Pancreas (tissue), 10 donors: ENCODE results near the gene NODAL. TPM values are rescaled to one million over a fixed set of nuclear protein-coding genes. Genes with fewer than 3 reads are reported as not detected.

Source experiments
- ATAC-seq, 4 donors: fragments of 200-7000 bp; cut with Tn5 transposase; one replicate each; pipeline versions ENCODE4 v1.8.0 to v1.9.1; 2020; ENCODE audit warnings: mild to moderate bottlenecking in 4 of 4, moderate library complexity in 4 of 4
- DNase-seq, 6 donors: peaks; one replicate each; pipeline ENCODE4 v3.0.0-alpha.2; 2020
- FAIRE-seq: peaks from 2 replicates; lab custom pipeline; 2012; peaks lifted over from hg19 to GRCh38; lab: Jason Lieb, UNC
- H3K27ac ChIP-seq, 4 donors: fragments of 200-600 bp; sonication (generic); 1 replicate in 3 of 4; 2 replicates in 1 of 4; pipeline versions ENCODE4 v1.5.0 to v1.8.0; 2020
- H3K27me3 ChIP-seq, 4 donors: fragments of 200-600 bp; one replicate each; pipeline ENCODE4 v1.8.0; 2021
- H3K36me3 ChIP-seq, 3 donors: fragments of 200-600 bp; sonication (generic) in 1 of 3; one replicate each; pipeline versions ENCODE4 v1.5.0 to v1.8.0; 2020 to 2021
- H3K4me1 ChIP-seq, 3 donors: fragments of 200-600 bp; one replicate each; pipeline ENCODE4 v1.8.0; 2021
- H3K4me3 ChIP-seq, 4 donors: fragments of 200-600 bp; sonication (generic) in 2 of 4; one replicate each; pipeline versions ENCODE4 v1.5.0 to v1.8.0; 2020 to 2021
- H3K9me3 ChIP-seq, 4 donors: fragments of 200-600 bp; one replicate each; pipeline ENCODE4 v1.8.0; 2021
- WGBS, 2 donors: extraction: QIAGEN DNeasy Blood & Tissue Kit; methylation state at CpG; one replicate each; pipeline ENCODE4 v1.1.7; 2013; 5-methylcytosine and 5-hydroxymethylcytosine counted together
- intact Hi-C, 3 donors: fragments of 100-400 bp; cut with DNase I; formaldehyde crosslinking; loops; one replicate each; pipeline versions ENCODE4 v1.11.1 to v1.14.2; 2022
- polyA plus RNA-seq, 2 donors: library from polyadenylated mRNA; stranded (reverse); fragments of 200-250 nt; gene quantifications; one replicate each; pipeline ENCODE4 v1.2.3, GENCODE V29; 2013
- total RNA-seq, 6 donors: library from RNA; stranded (reverse); fragmentation: NEBNext Ultra II Directional in 4 of 6; extraction: Animal tissue kit (Norgen Biotek cat#: 25700) in 4 of 6; gene quantifications; one replicate each; pipeline versions ENCODE4 v1.2.1 to v1.2.4, GENCODE V29; 2021 to 2023
- TF ChIP-seq, protein P1 (sequence below), 4 donors: fragments of 200-600 bp; sonication (generic) in 3 of 4; IDR thresholded peaks; one replicate each; pipeline versions ENCODE4 v1.5.0 to v1.8.0; 2021; ENCODE audit warnings: antibody characterized with exemption in 4 of 4
- donor health status: healthy with polysubstance abuse.
- donor health status: DM: no; HTN: no; CAD: no; lungs with moderate emphysema.
- donor health status: DM: no; HTN: no; CAD: no.
- donor health status: control.
- donor health status: control.
- donor health status: Bipolar disorder and iron deficiency.
- donor health status: DM: yes; HTN: yes; CAD: no.
- donor health status: DM: no; HTN: no; CAD: no.
- donor health status: DM: no; HTN: no; CAD: no.
- donor health status: DM: yes; HTN: yes; CAD: no.

Gene NODAL
- total and polyA plus RNA-seq, 8 donors, result not detected

DNA sequence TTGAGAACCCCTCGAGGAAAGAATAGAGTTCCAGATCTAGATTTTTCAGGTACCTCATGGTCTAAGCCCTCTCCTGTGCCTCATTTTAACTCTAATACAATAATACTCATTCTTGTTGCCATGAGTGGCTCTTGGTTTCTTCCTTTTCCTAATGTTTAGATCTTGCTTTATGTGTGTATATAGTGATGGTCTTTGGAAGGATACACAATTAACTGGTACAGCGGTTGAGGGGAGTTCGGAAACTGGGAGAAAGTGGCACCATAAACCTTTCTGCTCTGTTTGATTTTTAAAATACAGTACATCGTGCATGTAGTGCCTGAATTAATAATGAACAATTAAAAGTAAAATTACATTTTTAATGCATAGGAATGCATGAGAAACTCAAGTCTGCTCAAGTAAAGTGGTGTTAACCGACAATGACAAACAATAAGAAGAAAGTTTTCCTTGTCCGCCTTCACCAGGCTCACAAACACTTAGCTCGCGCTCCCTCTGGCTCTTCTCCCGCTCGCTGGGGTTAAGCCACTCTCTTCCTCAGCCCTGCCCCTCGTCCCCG lies 37.9 kb downstream of the NODAL start:
- Histone ChIP-seq H3K27me3 (no peaks in the 10 kb centered on the region), H3K27ac (peak overlapping the region; percentile 97 to 99 (median 98)), H3K4me1 (peaks cover 12 to 16% (median 12%) of the 10 kb centered on the region in 3 donors), H3K36me3 (no peaks in the 10 kb centered on the region), H3K9me3 (no peaks in the 10 kb centered on the region), H3K4me3 (peak overlapping the region; percentile 55 to 97 (median 88))
- TF ChIP-seq, protein P1, sequence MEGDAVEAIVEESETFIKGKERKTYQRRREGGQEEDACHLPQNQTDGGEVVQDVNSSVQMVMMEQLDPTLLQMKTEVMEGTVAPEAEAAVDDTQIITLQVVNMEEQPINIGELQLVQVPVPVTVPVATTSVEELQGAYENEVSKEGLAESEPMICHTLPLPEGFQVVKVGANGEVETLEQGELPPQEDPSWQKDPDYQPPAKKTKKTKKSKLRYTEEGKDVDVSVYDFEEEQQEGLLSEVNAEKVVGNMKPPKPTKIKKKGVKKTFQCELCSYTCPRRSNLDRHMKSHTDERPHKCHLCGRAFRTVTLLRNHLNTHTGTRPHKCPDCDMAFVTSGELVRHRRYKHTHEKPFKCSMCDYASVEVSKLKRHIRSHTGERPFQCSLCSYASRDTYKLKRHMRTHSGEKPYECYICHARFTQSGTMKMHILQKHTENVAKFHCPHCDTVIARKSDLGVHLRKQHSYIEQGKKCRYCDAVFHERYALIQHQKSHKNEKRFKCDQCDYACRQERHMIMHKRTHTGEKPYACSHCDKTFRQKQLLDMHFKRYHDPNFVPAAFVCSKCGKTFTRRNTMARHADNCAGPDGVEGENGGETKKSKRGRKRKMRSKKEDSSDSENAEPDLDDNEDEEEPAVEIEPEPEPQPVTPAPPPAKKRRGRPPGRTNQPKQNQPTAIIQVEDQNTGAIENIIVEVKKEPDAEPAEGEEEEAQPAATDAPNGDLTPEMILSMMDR (IDR thresholded peaks at IDR 0.05), result no peak
- ATAC-seq, result no peak
- intact Hi-C loops, result no loop called here
- 3 to 4% methylated on average over 12 of the region's 12 CpGs for WGBS, 2 donors
- DNase-seq, result no peak
- peak; percentile 37 for FAIRE-seq

DNA sequence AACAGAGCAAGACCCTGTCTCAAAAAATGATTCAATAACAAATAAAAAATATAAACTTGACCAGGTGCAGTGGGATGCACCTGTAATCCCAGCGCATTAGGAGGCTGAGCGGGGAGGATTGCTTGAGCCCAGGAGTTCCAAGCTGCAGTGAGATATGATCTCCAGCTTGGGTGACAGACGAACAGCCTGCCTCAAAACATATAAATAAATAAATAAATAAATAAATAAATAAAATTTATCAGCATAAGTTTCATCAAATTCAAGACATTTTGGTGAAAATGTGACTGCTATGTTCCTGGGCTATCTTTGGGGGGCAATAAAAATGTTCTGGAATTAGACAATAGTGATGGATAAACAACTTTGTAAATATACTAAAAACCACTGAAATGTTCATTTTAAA lies 42.3 kb downstream of the NODAL start:
- no peak for ATAC-seq

DNA sequence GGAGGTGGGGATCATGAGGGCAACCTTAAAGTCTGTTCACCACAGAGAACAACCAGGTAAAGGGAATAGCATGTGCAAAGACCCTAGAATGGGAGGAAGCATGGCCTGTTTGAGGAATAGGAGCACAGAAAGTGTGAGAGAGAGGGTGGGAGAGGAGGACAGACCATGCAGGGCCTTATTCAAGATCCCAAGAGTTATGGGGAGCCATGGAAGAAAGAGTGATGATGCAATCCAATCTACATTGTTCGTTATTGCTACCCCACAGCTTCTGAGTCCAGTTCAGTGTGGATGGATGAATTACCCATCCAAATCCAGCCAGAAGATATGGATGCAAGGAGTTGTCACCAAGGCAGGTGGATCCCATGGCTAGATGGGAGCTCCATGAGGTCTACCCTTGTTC lies 45.3 kb downstream of the NODAL start:
- no peak for FAIRE-seq

More for the DNA sequence above, 42.3 kb downstream of the NODAL start:
- no peak overlapping the region for H3K4me3 ChIP-seq
- no peak for FAIRE-seq
- no peaks in the 10 kb centered on the region for H3K36me3 ChIP-seq
- no peaks in the 10 kb centered on the region for H3K9me3 ChIP-seq
- H3K27ac ChIP-seq, result no peak overlapping the region
- TF ChIP-seq, protein P1 (IDR thresholded peaks at IDR 0.05), result no peak
- WGBS, 2 donors, result 92 to 93% methylated on average over 3 of the region's 3 CpGs
- H3K27me3 ChIP-seq, result no peaks in the 10 kb centered on the region
- intact Hi-C loops, result no loop called here
- no peak for DNase-seq
- peaks cover 0 to 5% (median 0%) of the 10 kb centered on the region in 3 donors for H3K4me1 ChIP-seq

DNA sequence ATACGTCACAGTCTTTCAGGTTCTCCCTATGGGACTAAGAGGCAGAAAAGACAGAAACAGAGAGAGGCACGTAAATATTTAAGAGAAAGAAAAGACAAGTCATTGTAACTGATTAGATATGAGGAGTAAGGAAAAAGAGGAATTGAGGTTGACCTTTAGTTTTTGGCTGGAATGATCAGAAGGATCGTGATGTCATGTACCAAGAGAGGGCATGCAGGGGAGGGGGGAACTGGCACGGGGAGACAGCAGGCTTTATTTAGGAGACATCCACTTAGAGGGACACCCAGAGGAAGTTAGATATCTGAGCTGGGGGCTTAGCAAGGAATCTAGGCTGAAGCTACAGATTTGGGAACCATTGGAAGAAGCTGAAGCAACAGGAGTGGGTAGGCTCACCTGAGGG lies 49.8 kb downstream of the NODAL start:
- Histone ChIP-seq H3K27ac (peak overlapping the region in 2 of 4 donors; percentile 71 to 72), H3K36me3 (no peaks in the 10 kb centered on the region), H3K4me1 (peaks cover 0 to 10% (median 0%) of the 10 kb centered on the region in 3 donors), H3K4me3 (no peak overlapping the region), H3K27me3 (no peaks in the 10 kb centered on the region), H3K9me3 (no peaks in the 10 kb centered on the region)
- TF ChIP-seq, protein P1 (IDR thresholded peaks at IDR 0.05), result no peak
- no peak for FAIRE-seq
- intact Hi-C loops, result no loop called here
- WGBS, 2 donors, result 17 to 18% methylated on average over 4 of the region's 4 CpGs
- no peak for ATAC-seq
- DNase-seq, result no peak

More for the DNA sequence above, 45.3 kb downstream of the NODAL start:
- Histone ChIP-seq H3K4me3 (no peak overlapping the region), H3K36me3 (no peaks in the 10 kb centered on the region), H3K27ac (no peak overlapping the region), H3K27me3 (no peaks in the 10 kb centered on the region), H3K4me1 (peaks cover 0 to 4% (median 0%) of the 10 kb centered on the region in 3 donors), H3K9me3 (no peaks in the 10 kb centered on the region)
- intact Hi-C loops, result no loop called here
- no peak for DNase-seq
- WGBS, 2 donors, result 73 to 74% methylated on average over 1 of the region's 1 CpG
- TF ChIP-seq, protein P1 (IDR thresholded peaks at IDR 0.05), result no peak
- no peak for ATAC-seq

Other genes with a start within 250 kb of the NODAL start
- 100 to 1,000 TPM in 3 of 6 donors, 10 to 100 TPM in 3; 83.5 to 122 (median 102) TPM for gene PPA1, start 208.3 kb downstream of the NODAL start, total RNA-seq
- gene PPA1, start 208.3 kb downstream of the NODAL start, polyA plus RNA-seq, result 100 to 1,000 TPM in 1 of 2 donors, 10 to 100 TPM in 1; 86.0 to 108 TPM
- gene NPFFR1, start 157.7 kb downstream of the NODAL start, total RNA-seq, result under 1 TPM in 3 of 6 donors, not detected in 3; under 0.01 to 0.03 (median 0.03) TPM
- under 1 TPM in 1 of 2 donors, not detected in 1; 0.02 TPM for gene NPFFR1, start 157.7 kb downstream of the NODAL start, polyA plus RNA-seq
- gene LRRC20, start 59.1 kb downstream of the NODAL start, total RNA-seq, result 1 to 10 TPM; 1.3 to 3.7 (median 2.1) TPM
- 1 to 10 TPM; 1.7 to 4.3 TPM for gene LRRC20, start 59.1 kb downstream of the NODAL start, polyA plus RNA-seq
- gene EIF4EBP2, start 37.5 kb downstream of the NODAL start, total RNA-seq, result 10 to 100 TPM; 28.7 to 43.5 (median 35.1) TPM
- gene EIF4EBP2, start 37.5 kb downstream of the NODAL start, polyA plus RNA-seq, result 10 to 100 TPM; 12.5 to 16.0 TPM
- 10 to 100 TPM in 1 of 6 donors, 1 to 10 TPM in 5; 2.2 to 15.1 (median 3.1) TPM for gene PALD1, start 37.1 kb upstream of the NODAL start, total RNA-seq
- 10 to 100 TPM in 1 of 2 donors, 1 to 10 TPM in 1; 6.2 to 12.4 TPM for gene PALD1, start 37.1 kb upstream of the NODAL start, polyA plus RNA-seq
- 1 to 10 TPM in 3 of 6 donors, under 1 TPM in 3; 0.16 to 1.8 (median 0.76) TPM for gene PRF1, start 161.1 kb upstream of the NODAL start, total RNA-seq
- gene PRF1, start 161.1 kb upstream of the NODAL start, polyA plus RNA-seq, result under 1 TPM; 0.30 to 0.54 TPM
- 1 to 10 TPM in 1 of 6 donors, under 1 TPM in 3, not detected in 2; 0.06 to 2.2 (median 0.23) TPM for gene ADAMTS14, start 230.8 kb upstream of the NODAL start, total RNA-seq
- under 1 TPM; 0.12 to 0.34 TPM for gene ADAMTS14, start 230.8 kb upstream of the NODAL start, polyA plus RNA-seq